ENCODE measurements around the gene SOHLH1. TPM values are rescaled to one million over a fixed set of nuclear protein-coding genes. Genes with fewer than 3 reads are reported as not detected.

Gene SOHLH1
- total RNA-seq, 2 experiments from 2014 or later: not detected

- Histone ChIP-seq H3K79me2 (ENCODE audit: insufficient read depth, low read depth, low read length) (no peaks in the 10 kb centered on the region), H3K4me2 (ENCODE audit: low read length) (no peak overlapping the region), H2AFZ (ENCODE audit: low read length) (no peak overlapping the region), H3K27ac (ENCODE audit: low read depth, low read length, poor library complexity, severe bottlenecking) (no peak overlapping the region), H3K9me3 (ENCODE audit: low read length) (no peaks in the 10 kb centered on the region), H3K36me3 (ENCODE audit: insufficient read depth, low read length) (no peaks in the 10 kb centered on the region), H3K4me1 (ENCODE audit: insufficient read depth, low read length, poor library complexity, severe bottlenecking) (no peaks in the 10 kb centered on the region), H3K4me3 (ENCODE audit: low read depth, low read length, poor library complexity, severe bottlenecking) (no peak overlapping the region), H3K9me2 (ENCODE audit: insufficient read depth, low read length) (no peaks in the 10 kb centered on the region), H4K20me1 (ENCODE audit: insufficient read depth, low read length) (no peaks in the 10 kb centered on the region)
- ChIA-PET POLR2A (interaction anchor here (0.8 kb wide), 1 partner anchor 1734 kb away, joined by 3 read pairs; no protein-coding TSS in a partner anchor), CTCF (ENCODE audit: unreplicated experiment) (no interaction called here)
- BruUV-seq (replicated peaks): no TSS peak
- no peak for TF ChIP-seq CTCF (conservative IDR thresholded peaks at IDR 0.05; ENCODE audit: low read length)
- no peak for TF ChIP-seq EZH2phosphoT487 (IDR thresholded peaks at IDR 0.05; ENCODE audit: borderline replicate concordance, low read depth, low read length)
- no peak for DNase-seq (ENCODE audit: low spot score)
- intact Hi-C loops (cut with micrococcal nuclease; ENCODE audit: unreplicated experiment): no loop called here
Measured at GRCh38 chr9:135678236-135679017, 20.9 kb downstream of the SOHLH1 start.

- H3K4me3 ChIP-seq (ENCODE audit: low read depth, low read length, poor library complexity, severe bottlenecking): no peak overlapping the region
- H2AFZ ChIP-seq (ENCODE audit: low read length): no peak overlapping the region
- no peaks in the 10 kb centered on the region for H3K9me3 ChIP-seq (ENCODE audit: low read length)
- POLR2A ChIA-PET: no interaction called here
- CTCF ChIA-PET (ENCODE audit: unreplicated experiment): no interaction called here
- H3K4me1 ChIP-seq (ENCODE audit: insufficient read depth, low read length, poor library complexity, severe bottlenecking): no peaks in the 10 kb centered on the region
- no peaks in the 10 kb centered on the region for H3K79me2 ChIP-seq (ENCODE audit: insufficient read depth, low read depth, low read length)
- H3K27ac ChIP-seq (ENCODE audit: low read depth, low read length, poor library complexity, severe bottlenecking): no peak overlapping the region
- no peaks in the 10 kb centered on the region for H3K9me2 ChIP-seq (ENCODE audit: insufficient read depth, low read length)
- no peak overlapping the region for H3K4me2 ChIP-seq (ENCODE audit: low read length)
- no peaks in the 10 kb centered on the region for H3K36me3 ChIP-seq (ENCODE audit: insufficient read depth, low read length)
- intact Hi-C loops (cut with micrococcal nuclease; ENCODE audit: unreplicated experiment): no loop called here
- no peak for TF ChIP-seq EZH2phosphoT487 (IDR thresholded peaks at IDR 0.05; ENCODE audit: borderline replicate concordance, low read depth, low read length)
- TF ChIP-seq CTCF (conservative IDR thresholded peaks at IDR 0.05; ENCODE audit: low read length): no peak
- DNase-seq (ENCODE audit: low spot score): no peak
- H4K20me1 ChIP-seq (ENCODE audit: insufficient read depth, low read length): no peaks in the 10 kb centered on the region
- no TSS peak for BruUV-seq (replicated peaks)
Measured at GRCh38 chr9:135677641-135678168, 21.6 kb downstream of the SOHLH1 start.

GRCh38 chr9:135676891-135677290 lies 22.4 kb downstream of the SOHLH1 start:
- H3K4me2 ChIP-seq (ENCODE audit: low read length): no peak overlapping the region
- POLR2A ChIA-PET: no interaction called here
- no peak overlapping the region for H2AFZ ChIP-seq (ENCODE audit: low read length)
- no peaks in the 10 kb centered on the region for H3K4me1 ChIP-seq (ENCODE audit: insufficient read depth, low read length, poor library complexity, severe bottlenecking)
- no peak overlapping the region for H3K27ac ChIP-seq (ENCODE audit: low read depth, low read length, poor library complexity, severe bottlenecking)
- intact Hi-C loops (cut with micrococcal nuclease; ENCODE audit: unreplicated experiment): no loop called here
- H3K4me3 ChIP-seq (ENCODE audit: low read depth, low read length, poor library complexity, severe bottlenecking): no peak overlapping the region
- no peaks in the 10 kb centered on the region for H3K79me2 ChIP-seq (ENCODE audit: insufficient read depth, low read depth, low read length)
- TF ChIP-seq EZH2phosphoT487 (IDR thresholded peaks at IDR 0.05; ENCODE audit: borderline replicate concordance, low read depth, low read length): no peak
- no peak for TF ChIP-seq CTCF (conservative IDR thresholded peaks at IDR 0.05; ENCODE audit: low read length)
- no TSS peak for BruUV-seq (replicated peaks)
- CTCF ChIA-PET (ENCODE audit: unreplicated experiment): no interaction called here
- no peak for DNase-seq (ENCODE audit: low spot score)
- H3K36me3 ChIP-seq (ENCODE audit: insufficient read depth, low read length): no peaks in the 10 kb centered on the region
- H4K20me1 ChIP-seq (ENCODE audit: insufficient read depth, low read length): no peaks in the 10 kb centered on the region
- H3K9me3 ChIP-seq (ENCODE audit: low read length): no peaks in the 10 kb centered on the region
- no peaks in the 10 kb centered on the region for H3K9me2 ChIP-seq (ENCODE audit: insufficient read depth, low read length)
